ENCODE results near the gene KIF19.
"Not testable (repeated sequence)": the region's sequence is repeated elsewhere in the genome, so short reads cannot be mapped to it uniquely, and the experiment has no call there.

- TF ChIP-seq, protein P1, sequence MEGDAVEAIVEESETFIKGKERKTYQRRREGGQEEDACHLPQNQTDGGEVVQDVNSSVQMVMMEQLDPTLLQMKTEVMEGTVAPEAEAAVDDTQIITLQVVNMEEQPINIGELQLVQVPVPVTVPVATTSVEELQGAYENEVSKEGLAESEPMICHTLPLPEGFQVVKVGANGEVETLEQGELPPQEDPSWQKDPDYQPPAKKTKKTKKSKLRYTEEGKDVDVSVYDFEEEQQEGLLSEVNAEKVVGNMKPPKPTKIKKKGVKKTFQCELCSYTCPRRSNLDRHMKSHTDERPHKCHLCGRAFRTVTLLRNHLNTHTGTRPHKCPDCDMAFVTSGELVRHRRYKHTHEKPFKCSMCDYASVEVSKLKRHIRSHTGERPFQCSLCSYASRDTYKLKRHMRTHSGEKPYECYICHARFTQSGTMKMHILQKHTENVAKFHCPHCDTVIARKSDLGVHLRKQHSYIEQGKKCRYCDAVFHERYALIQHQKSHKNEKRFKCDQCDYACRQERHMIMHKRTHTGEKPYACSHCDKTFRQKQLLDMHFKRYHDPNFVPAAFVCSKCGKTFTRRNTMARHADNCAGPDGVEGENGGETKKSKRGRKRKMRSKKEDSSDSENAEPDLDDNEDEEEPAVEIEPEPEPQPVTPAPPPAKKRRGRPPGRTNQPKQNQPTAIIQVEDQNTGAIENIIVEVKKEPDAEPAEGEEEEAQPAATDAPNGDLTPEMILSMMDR (conservative IDR thresholded peaks at IDR 0.05), result not testable (repeated sequence)
- not testable (repeated sequence) for TF ChIP-seq EZH2 (IDR thresholded peaks at IDR 0.05; ENCODE audit: low read depth)
Observed at GRCh38 chr17:74405311-74405710, 79.3 kb downstream of the KIF19 start.
